Prostate gland (tissue), 2 donors: ENCODE data around the gene TRAPPC3. TPM values are rescaled to one million over a fixed set of nuclear protein-coding genes. Genes with fewer than 3 reads are reported as not detected.

ENCODE experiments used
- DNase-seq: peaks from one replicate; pipeline ENCODE4 v3.0.0-alpha.2; 2019; ENCODE audit warnings: low spot score
- H3K27ac ChIP-seq, 2 donors: fragments of 200-600 bp; sonication (generic); 2 replicates each; pipeline ENCODE4 v1.5.1; 2017 to 2019
- H3K27me3 ChIP-seq: fragments of 200-600 bp; sonication (generic); replicated peaks from 2 replicates; pipeline ENCODE4 v1.5.1; 2019; ENCODE audit not compliant: insufficient read depth
- H3K36me3 ChIP-seq, 2 donors: fragments of 200-600 bp; sonication (generic); 1 replicate in 1 of 2; 2 replicates in 1 of 2; pipeline versions ENCODE4 v1.5.1 to v1.8.1; 2017 to 2019
- H3K4me1 ChIP-seq: fragments of 200-600 bp; sonication (generic); replicated peaks from 2 replicates; pipeline ENCODE4 v1.5.1; 2019
- H3K4me3 ChIP-seq, 2 donors: fragments of 200-600 bp; sonication (generic); 2 replicates each; pipeline ENCODE4 v1.5.1; 2017 to 2019
- H3K9me3 ChIP-seq: fragments of 200-600 bp; sonication (generic); 2 replicates; pipeline ENCODE4 v1.5.1; 2017
- POLR2A ChIP-seq: fragments of 450-650 bp; IDR thresholded peaks from one replicate; pipeline ENCODE4 v1.6.1; 2016; ENCODE audit warnings: antibody characterized with exemption, mild to moderate bottlenecking
- POLR2AphosphoS5 ChIP-seq: sonication (generic); formaldehyde crosslinking; IDR thresholded peaks from one replicate; pipeline ENCODE4 v1.6.1; 2017; ENCODE audit warnings: antibody characterized with exemption
- WGBS: methylation state at CpG from one replicate; pipeline ENCODE4 v1.1.5; 2018; 5-methylcytosine and 5-hydroxymethylcytosine counted together
- intact Hi-C: fragments of 100-400 bp; cut with DNase I; formaldehyde crosslinking; loops from one replicate; pipeline ENCODE4 v1.14.2; 2022
- total RNA-seq, 2 donors: library from RNA; depleted of rRNA; stranded (reverse); fragments of >200 nt; gene quantifications; one replicate each; pipeline ENCODE4 v1.1.0, GENCODE V29; 2016
- TF ChIP-seq, protein P1 (sequence below), 4 experiments: fragments of 200-600 bp in 2 of 4; fragments of 450-650 bp in 2 of 4; sonication (generic) in 2 of 4; IDR thresholded peaks; 1 replicate in 3 of 4; 2 replicates in 1 of 4; pipeline ENCODE4 v1.5.1; 2016 to 2019; ENCODE audit warnings: antibody characterized with exemption in 4 of 4, mild to moderate bottlenecking in 2 of 4, moderate library complexity in 2 of 4

TRAPPC3 gene
- total RNA-seq, 2 donors from 2014 or later: 90.0 to 92.5 TPM

DNA sequence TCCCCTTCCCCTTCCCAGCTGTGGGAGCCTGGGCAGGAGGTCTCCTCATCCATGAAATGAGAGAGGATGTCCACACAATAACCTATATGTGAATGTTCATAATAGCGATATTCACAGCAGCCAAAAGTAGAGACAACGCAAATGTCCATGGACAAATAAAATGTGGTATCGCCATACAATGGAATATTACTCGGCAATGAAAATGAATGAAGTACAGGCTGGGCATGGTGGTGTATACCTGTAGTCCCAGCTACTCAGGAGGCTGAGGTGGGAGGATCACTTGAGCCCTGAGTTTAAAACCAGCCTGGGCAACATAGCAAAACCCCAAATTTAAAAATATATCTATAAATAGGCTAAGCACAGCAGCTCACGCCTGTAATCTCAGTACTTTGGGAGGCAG is 47.7 kb downstream of the TRAPPC3 start:
- intact Hi-C loops: loop anchor here (2.0 kb wide), 1 partner anchor 183 kb away; no protein-coding TSS in a partner anchor
- no peak for DNase-seq
- Histone ChIP-seq H3K4me1 (no peaks in the 10 kb centered on the region), H3K9me3 (no peaks in the 10 kb centered on the region), H3K27ac (no peak overlapping the region), H3K36me3 (no peaks in the 10 kb centered on the region), H3K27me3 (no peaks in the 10 kb centered on the region), H3K4me3 (no peak overlapping the region)
- 96% methylated on average over 5 of the region's 5 CpGs for WGBS
- TF ChIP-seq POLR2A: no peak
- no peak for TF ChIP-seq POLR2AphosphoS5
- TF ChIP-seq, protein P1, sequence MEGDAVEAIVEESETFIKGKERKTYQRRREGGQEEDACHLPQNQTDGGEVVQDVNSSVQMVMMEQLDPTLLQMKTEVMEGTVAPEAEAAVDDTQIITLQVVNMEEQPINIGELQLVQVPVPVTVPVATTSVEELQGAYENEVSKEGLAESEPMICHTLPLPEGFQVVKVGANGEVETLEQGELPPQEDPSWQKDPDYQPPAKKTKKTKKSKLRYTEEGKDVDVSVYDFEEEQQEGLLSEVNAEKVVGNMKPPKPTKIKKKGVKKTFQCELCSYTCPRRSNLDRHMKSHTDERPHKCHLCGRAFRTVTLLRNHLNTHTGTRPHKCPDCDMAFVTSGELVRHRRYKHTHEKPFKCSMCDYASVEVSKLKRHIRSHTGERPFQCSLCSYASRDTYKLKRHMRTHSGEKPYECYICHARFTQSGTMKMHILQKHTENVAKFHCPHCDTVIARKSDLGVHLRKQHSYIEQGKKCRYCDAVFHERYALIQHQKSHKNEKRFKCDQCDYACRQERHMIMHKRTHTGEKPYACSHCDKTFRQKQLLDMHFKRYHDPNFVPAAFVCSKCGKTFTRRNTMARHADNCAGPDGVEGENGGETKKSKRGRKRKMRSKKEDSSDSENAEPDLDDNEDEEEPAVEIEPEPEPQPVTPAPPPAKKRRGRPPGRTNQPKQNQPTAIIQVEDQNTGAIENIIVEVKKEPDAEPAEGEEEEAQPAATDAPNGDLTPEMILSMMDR (IDR thresholded peaks at IDR 0.05): no peak

DNA sequence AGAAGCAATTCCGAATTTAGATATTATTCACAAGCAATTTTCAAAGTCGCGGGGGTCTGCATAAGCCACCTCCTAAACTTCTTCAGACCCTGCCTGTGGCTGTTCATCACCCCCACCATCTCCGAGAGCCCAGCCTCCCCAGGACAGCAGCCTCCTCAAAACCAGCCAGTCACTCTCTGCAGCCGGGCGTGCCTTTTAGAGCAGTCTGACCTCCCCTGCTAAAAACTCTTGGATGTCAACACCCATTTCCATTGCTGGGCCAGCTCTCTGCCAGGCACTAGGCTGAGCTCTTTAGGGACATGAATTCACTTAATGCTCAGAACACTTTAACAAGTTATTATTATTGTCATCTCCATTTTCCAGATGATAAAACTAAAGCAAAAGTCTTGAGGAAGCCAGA is 48.9 kb downstream of the TRAPPC3 start:
- H3K27me3 ChIP-seq: no peaks in the 10 kb centered on the region
- H3K36me3 ChIP-seq: no peaks in the 10 kb centered on the region
- no peaks in the 10 kb centered on the region for H3K9me3 ChIP-seq
- H3K27ac ChIP-seq: no peak overlapping the region
- WGBS: 66% methylated on average over 6 of the region's 6 CpGs
- no peak for DNase-seq
- no peak overlapping the region for H3K4me3 ChIP-seq
- H3K4me1 ChIP-seq: no peaks in the 10 kb centered on the region
- TF ChIP-seq POLR2AphosphoS5 (no peak), POLR2A (no peak)
- TF ChIP-seq, protein P1 (IDR thresholded peaks at IDR 0.05): no peak
- intact Hi-C loops: loop anchor here (2.0 kb wide), 1 partner anchor 184 kb away; no protein-coding TSS in a partner anchor

DNA sequence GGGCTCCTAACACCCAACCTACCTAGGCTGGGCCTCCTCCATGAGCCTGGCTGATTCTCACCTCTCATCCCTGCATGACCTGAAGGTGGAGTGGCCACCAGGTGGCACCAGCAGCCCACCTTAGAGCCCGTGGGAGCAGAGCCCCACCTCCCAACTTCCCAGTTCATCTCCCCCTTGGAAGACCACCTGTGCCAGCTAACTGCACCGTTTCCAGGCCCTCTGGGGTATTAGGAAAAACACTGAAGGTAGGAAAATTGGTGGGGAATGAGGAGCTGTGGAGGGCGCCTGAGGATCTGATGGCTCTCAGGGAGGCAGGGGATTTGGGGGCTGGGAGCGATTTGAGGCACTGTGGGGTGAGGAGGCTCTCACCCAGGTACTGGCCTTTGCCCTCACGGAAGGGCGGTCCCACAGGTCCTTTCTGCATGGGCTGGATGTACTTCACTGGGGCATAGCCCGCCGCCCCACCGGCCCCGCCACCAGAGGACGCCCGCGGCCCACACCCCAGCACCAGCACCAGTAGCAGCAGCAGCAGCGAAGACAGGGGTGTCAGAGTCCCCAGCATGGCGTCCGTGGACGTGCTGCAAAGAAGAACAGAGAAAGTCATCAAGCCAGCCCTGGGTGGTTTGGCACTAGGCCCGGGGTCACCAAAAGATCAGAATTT is 49.5 kb downstream of the TRAPPC3 start:
- TF ChIP-seq, protein P1 (IDR thresholded peaks at IDR 0.05): peak; percentile 81 to 93 (median 84)
- TF ChIP-seq POLR2A (no peak), POLR2AphosphoS5 (peak; percentile 53)
- H3K36me3 ChIP-seq: peaks cover 1 to 2% of the 10 kb centered on the region in 2 donors
- H3K4me3 ChIP-seq: no peak overlapping the region
- peak; percentile 70 for DNase-seq
- no peaks in the 10 kb centered on the region for H3K9me3 ChIP-seq
- intact Hi-C loops: loop anchor here (1.0 to 5.0 kb wide), 3 partner anchors 34 to 185 kb away; no protein-coding TSS in a partner anchor
- no peaks in the 10 kb centered on the region for H3K4me1 ChIP-seq
- 31% methylated on average over 18 of the region's 18 CpGs for WGBS
- H3K27me3 ChIP-seq: no peaks in the 10 kb centered on the region
- no peak overlapping the region for H3K27ac ChIP-seq

DNA sequence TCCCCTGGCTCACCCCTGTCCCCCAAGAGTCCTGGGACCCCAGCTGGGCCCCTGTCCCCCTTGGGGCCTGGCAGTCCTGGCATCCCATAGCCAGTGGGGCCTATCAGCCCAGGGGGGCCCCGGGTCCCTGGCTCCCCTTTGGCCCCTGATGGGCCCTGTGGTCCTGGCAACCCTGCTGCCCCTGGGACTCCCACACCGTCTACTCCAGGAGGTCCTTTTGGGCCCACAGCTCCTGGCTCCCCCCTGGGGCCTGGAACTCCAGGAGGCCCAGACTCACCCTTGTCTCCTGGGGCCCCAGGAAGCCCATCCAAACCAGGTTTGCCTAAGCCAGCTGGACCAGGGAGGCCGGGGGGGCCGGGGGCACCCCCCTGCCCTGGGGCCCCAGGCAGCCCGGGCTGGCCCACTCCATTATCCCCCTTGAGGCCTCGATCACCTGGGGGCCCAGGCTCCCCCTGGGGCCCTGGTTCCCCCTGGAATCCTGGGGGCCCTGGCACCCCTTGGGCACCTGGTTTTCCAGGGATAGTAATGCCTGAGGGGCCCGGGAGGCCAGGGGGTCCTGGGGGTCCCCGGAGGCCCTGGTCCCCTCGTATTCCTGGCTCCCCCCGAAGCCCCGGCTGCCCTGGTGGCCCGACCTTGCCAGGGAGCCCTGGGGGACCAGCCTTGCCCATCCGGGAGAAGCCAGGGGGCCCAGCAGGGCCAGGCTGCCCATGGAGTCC is 50.5 kb downstream of the TRAPPC3 start:
- no peak for DNase-seq
- Histone ChIP-seq H3K27ac (no peak overlapping the region), H3K4me3 (no peak overlapping the region), H3K9me3 (no peaks in the 10 kb centered on the region), H3K4me1 (no peaks in the 10 kb centered on the region), H3K36me3 (peaks cover 2 to 8% of the 10 kb centered on the region in 2 donors), H3K27me3 (no peaks in the 10 kb centered on the region)
- no peak for TF ChIP-seq POLR2A
- no peak for TF ChIP-seq POLR2AphosphoS5
- TF ChIP-seq, protein P1 (IDR thresholded peaks at IDR 0.05): no peak
- intact Hi-C loops: loop anchor here (1.0 to 5.0 kb wide), 2 partner anchors 35 to 88 kb away; no protein-coding TSS in a partner anchor
- 85% methylated on average over 8 of the region's 13 CpGs for WGBS
